Body of pancreas (tissue), 4 donors: Measurements from ENCODE around the gene GYPC. TPM values are rescaled to one million over a fixed set of nuclear protein-coding genes. Genes with fewer than 3 reads are reported as not detected.
"Not testable (repeated sequence)": the region's sequence is repeated elsewhere in the genome, so short reads cannot be mapped to it uniquely, and the experiment has no call there.

Experiments
- ATAC-seq: fragments of 150-250 bp; one replicate; pipeline ENCODE4 v1.9.1; 2016
- DNase-seq, 4 donors: peaks; one replicate each; pipeline ENCODE4 v3.0.0-alpha.2; 2019
- H3K27ac ChIP-seq, 4 donors: fragments of 200-600 bp; sonication (generic); 1 replicate in 3 of 4; 2 replicates in 1 of 4; pipeline versions ENCODE4 v1.5.1 to v1.6.1; 2016 to 2019; ENCODE audit warnings: mild to moderate bottlenecking in 1 of 4, mixed read lengths in 1 of 4, moderate library complexity in 1 of 4
- H3K27me3 ChIP-seq, 2 donors: fragments of 200-600 bp; sonication (generic); one replicate each; pipeline ENCODE4 v1.6.0; 2016; ENCODE audit warnings: mild to moderate bottlenecking in 1 of 2
- H3K36me3 ChIP-seq, 2 donors: fragments of 200-600 bp; sonication (generic); replicated peaks in 1 of 2; 2 replicates each; pipeline ENCODE4 v1.5.1; 2016; ENCODE audit warnings: low read depth in 2 of 2; ENCODE audit not compliant: insufficient read depth in 1 of 2
- H3K4me1 ChIP-seq: fragments of 200-600 bp; sonication (generic); one replicate; pipeline ENCODE4 v1.6.0; 2016
- H3K4me3 ChIP-seq, 2 donors: fragments of 200-600 bp; sonication (generic); 1 replicate in 1 of 2; 2 replicates in 1 of 2; pipeline ENCODE4 v1.5.1; 2016 to 2019
- H3K9me3 ChIP-seq, 3 donors: fragments of 200-600 bp; sonication (generic); 1 replicate in 2 of 3; 2 replicates in 1 of 3; pipeline ENCODE4 v1.5.1; 2016
- POLR2A ChIP-seq, 3 donors: fragments of 450-650 bp; IDR thresholded peaks; one replicate each; pipeline ENCODE4 v1.6.1; 2016; ENCODE audit warnings: antibody characterized with exemption in 3 of 3, mild to moderate bottlenecking in 2 of 3
- WGBS, 2 donors: methylation state at CpG; one replicate each; pipeline ENCODE4 v1.1.5; 2017; 5-methylcytosine and 5-hydroxymethylcytosine counted together
- intact Hi-C: fragments of 100-400 bp; cut with DNase I; formaldehyde crosslinking; loops from one replicate; pipeline ENCODE4 v1.15.1; 2023
- total RNA-seq, 2 donors: library from RNA; depleted of rRNA; stranded (reverse); fragments of >200 nt; gene quantifications; one replicate each; pipeline ENCODE4 v1.1.0, GENCODE V29; 2016
- TF ChIP-seq, protein P1 (sequence below), 7 experiments: fragments of 450-650 bp in 4 of 7; fragments of 200-600 bp in 3 of 7; sonication (generic) in 3 of 7; IDR thresholded peaks; one replicate each; pipeline ENCODE4 v1.5.1; 2016 to 2019; ENCODE audit warnings: antibody characterized with exemption in 7 of 7

Gene GYPC
- total RNA-seq, 2 donors from 2014 or later = 26.4 to 28.8 TPM

- intact Hi-C loops = no loop called here
- DNase-seq = no peak
- whole genome bisulfite sequencing, 2 donors = 78 to 82% methylated on average over 2 of the region's 2 CpGs
These were observed 18.6 kb upstream of the GYPC start for GRCh38 chr2:126637386-126637785.

GRCh38 chr2:126638746-126639145, 17.2 kb upstream of the GYPC start:
- 66 to 79% methylated on average over 6 of the region's 6 CpGs for WGBS, 2 donors
- intact Hi-C loops = no loop called here
- no peak for TF ChIP-seq POLR2A (IDR thresholded peaks at IDR 0.05)
- TF ChIP-seq, protein P1, sequence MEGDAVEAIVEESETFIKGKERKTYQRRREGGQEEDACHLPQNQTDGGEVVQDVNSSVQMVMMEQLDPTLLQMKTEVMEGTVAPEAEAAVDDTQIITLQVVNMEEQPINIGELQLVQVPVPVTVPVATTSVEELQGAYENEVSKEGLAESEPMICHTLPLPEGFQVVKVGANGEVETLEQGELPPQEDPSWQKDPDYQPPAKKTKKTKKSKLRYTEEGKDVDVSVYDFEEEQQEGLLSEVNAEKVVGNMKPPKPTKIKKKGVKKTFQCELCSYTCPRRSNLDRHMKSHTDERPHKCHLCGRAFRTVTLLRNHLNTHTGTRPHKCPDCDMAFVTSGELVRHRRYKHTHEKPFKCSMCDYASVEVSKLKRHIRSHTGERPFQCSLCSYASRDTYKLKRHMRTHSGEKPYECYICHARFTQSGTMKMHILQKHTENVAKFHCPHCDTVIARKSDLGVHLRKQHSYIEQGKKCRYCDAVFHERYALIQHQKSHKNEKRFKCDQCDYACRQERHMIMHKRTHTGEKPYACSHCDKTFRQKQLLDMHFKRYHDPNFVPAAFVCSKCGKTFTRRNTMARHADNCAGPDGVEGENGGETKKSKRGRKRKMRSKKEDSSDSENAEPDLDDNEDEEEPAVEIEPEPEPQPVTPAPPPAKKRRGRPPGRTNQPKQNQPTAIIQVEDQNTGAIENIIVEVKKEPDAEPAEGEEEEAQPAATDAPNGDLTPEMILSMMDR (IDR thresholded peaks at IDR 0.05) = no peak
- no peak overlapping the region for H3K27ac ChIP-seq
- H3K9me3 ChIP-seq = no peaks in the 10 kb centered on the region
- no peaks in the 10 kb centered on the region for H3K4me1 ChIP-seq
- DNase-seq (no peak), ATAC-seq (no peak)
- no peaks in the 10 kb centered on the region for H3K27me3 ChIP-seq
- H3K4me3 ChIP-seq = no peak overlapping the region
- H3K36me3 ChIP-seq = no peaks in the 10 kb centered on the region

More at GRCh38 chr2:126637386-126637785, 18.6 kb upstream of the GYPC start:
- TF ChIP-seq, protein P1 (IDR thresholded peaks at IDR 0.05) = no peak
- no peak for TF ChIP-seq POLR2A (IDR thresholded peaks at IDR 0.05)
- Histone ChIP-seq H3K27ac (no peak overlapping the region), H3K36me3 (no peaks in the 10 kb centered on the region), H3K4me3 (no peak overlapping the region), H3K27me3 (no peaks in the 10 kb centered on the region), H3K9me3 (no peaks in the 10 kb centered on the region), H3K4me1 (no peaks in the 10 kb centered on the region)
- no peak for ATAC-seq

- Histone ChIP-seq H3K4me3 (no peak overlapping the region), H3K36me3 (no peaks in the 10 kb centered on the region), H3K27ac (no peak overlapping the region), H3K27me3 (no peaks in the 10 kb centered on the region), H3K4me1 (no peaks in the 10 kb centered on the region), H3K9me3 (no peaks in the 10 kb centered on the region)
- WGBS, 2 donors = 68 to 71% methylated on average over 2 to 3 of the region's 3 CpGs
- ATAC-seq (no peak), DNase-seq (no peak)
- TF ChIP-seq, protein P1 (IDR thresholded peaks at IDR 0.05) = no peak
- no peak for TF ChIP-seq POLR2A (IDR thresholded peaks at IDR 0.05)
- intact Hi-C loops = no loop called here
These were observed 16.7 kb upstream of the GYPC start for GRCh38 chr2:126639276-126639675.

- intact Hi-C loops, H3K27ac ChIP-seq, H3K9me3 ChIP-seq, H3K4me3 ChIP-seq, ATAC-seq, DNase-seq, H3K27me3 ChIP-seq, H3K36me3 ChIP-seq, H3K4me1 ChIP-seq: not testable (repeated sequence)
- 85 to 88% methylated on average over 9 of the region's 9 CpGs for WGBS, 2 donors
These were observed 14.7 kb upstream of the GYPC start for GRCh38 chr2:126641294-126641693.

- intact Hi-C loops = no loop called here
- no peaks in the 10 kb centered on the region for H3K27me3 ChIP-seq
- H3K27ac ChIP-seq = no peak overlapping the region
- H3K4me1 ChIP-seq = no peaks in the 10 kb centered on the region
- no peaks in the 10 kb centered on the region for H3K36me3 ChIP-seq
- no peak overlapping the region for H3K4me3 ChIP-seq
- no peak for TF ChIP-seq POLR2A (IDR thresholded peaks at IDR 0.05)
- TF ChIP-seq, protein P1 (IDR thresholded peaks at IDR 0.05) = no peak
- no peaks in the 10 kb centered on the region for H3K9me3 ChIP-seq
- 62 to 71% methylated on average over 4 of the region's 4 CpGs for WGBS, 2 donors
- DNase-seq (no peak), ATAC-seq (no peak)
These were observed 13.9 kb upstream of the GYPC start for GRCh38 chr2:126642031-126642430.
